Measurements from ENCODE around the gene GDPD2.

GRCh38 chrX:70452143-70452733, 29.1 kb downstream of the GDPD2 start:
- TF ChIP-seq EZH2 (IDR thresholded peaks at IDR 0.05) (no peak), POLR2AphosphoS5 (IDR thresholded peaks at IDR 0.05; ENCODE audit: borderline replicate concordance, low read depth, low read length) (no peak), FOXP2 (optimal IDR thresholded peaks at IDR 0.05; ENCODE audit: control extremely low read depth, extremely low read length, insufficient read depth) (no peak)

Data from SK-N-MC (cell line).